Measurements from ENCODE around the gene SLC24A4.

- TF ChIP-seq POLR2A (IDR thresholded peaks at IDR 0.05): no peak
- TF ChIP-seq CTCF (IDR thresholded peaks at IDR 0.05 in 8 of 11, conservative IDR thresholded peaks at IDR 0.05 in 3 of 11): no peak
- TF ChIP-seq POLR2AphosphoS5 (IDR thresholded peaks at IDR 0.05): no peak
Measured at GRCh38 chr14:92447416-92448197, 124.6 kb downstream of the SLC24A4 start.

Data from spleen (tissue), 7 donors.